Kidney (tissue), 14 donors: ENCODE data around the gene CDH13. TPM values are rescaled to one million over a fixed set of nuclear protein-coding genes. Genes with fewer than 3 reads are reported as not detected.

Experiments
- DNase-seq, 5 donors: peaks; one replicate each; pipeline ENCODE4 v3.0.0-alpha.2; 2013 to 2020
- FAIRE-seq: peaks from 2 replicates; lab custom pipeline; 2012; peaks lifted over from hg19 to GRCh38; lab: Jason Lieb, UNC
- H3K27ac ChIP-seq, 2 donors: one replicate each; pipeline ENCODE4 v1.7.0; 2013; ENCODE audit warnings: low read depth in 2 of 2, low read length in 2 of 2, inconsistent platforms in 1 of 2
- H3K27me3 ChIP-seq: one replicate; pipeline ENCODE4 v1.7.1; 2013; ENCODE audit warnings: low read length, inconsistent platforms; ENCODE audit not compliant: control insufficient read depth, insufficient read depth
- H3K36me3 ChIP-seq, 3 donors: one replicate each; pipeline versions ENCODE4 v1.7.0 to v1.7.1; 2013; ENCODE audit warnings: low read length in 3 of 3, control low read depth in 1 of 3, inconsistent platforms in 1 of 3; ENCODE audit not compliant: insufficient read depth in 3 of 3, control insufficient read depth in 2 of 3
- H3K4me1 ChIP-seq, 3 donors: one replicate each; pipeline versions ENCODE4 v1.7.0 to v1.7.1; 2013; ENCODE audit warnings: low read length in 3 of 3, inconsistent platforms in 1 of 3, low read depth in 1 of 3; ENCODE audit not compliant: control insufficient read depth in 2 of 3, insufficient read depth in 2 of 3
- H3K4me3 ChIP-seq, 3 donors: one replicate each; pipeline versions ENCODE4 v1.7.0 to v1.8.1; 2013; ENCODE audit warnings: low read length in 3 of 3, control low read depth in 1 of 3, inconsistent platforms in 1 of 3
- H3K9ac ChIP-seq, 3 donors: one replicate each; pipeline versions ENCODE4 v1.7.0 to v1.7.1; 2013; ENCODE audit warnings: low read length in 3 of 3, control low read depth in 1 of 3, inconsistent platforms in 1 of 3
- H3K9me3 ChIP-seq, 3 donors: one replicate each; pipeline versions ENCODE4 v1.7.0 to v1.7.1; 2013; ENCODE audit warnings: low read length in 3 of 3, control low read depth in 1 of 3, inconsistent platforms in 1 of 3; ENCODE audit not compliant: control insufficient read depth in 2 of 3, insufficient read depth in 1 of 3
- intact Hi-C: fragments of 100-400 bp; cut with DNase I; formaldehyde crosslinking; loops from one replicate; pipeline ENCODE4 v1.11.1; 2022
- polyA plus RNA-seq: library from polyadenylated mRNA; stranded (reverse); fragments of 350-450 nt; fragmentation: Illumina TruSeq; extraction: RNeasy Lipid Tissue Mini Kit (QIAGEN cat#74804); gene quantifications from one replicate; pipeline ENCODE4 v1.2.3, GENCODE V29; 2014; ENCODE audit warnings: low read depth, low replicate concordance; ENCODE audit not compliant: insufficient read depth
- total RNA-seq: library from RNA; stranded (reverse); fragmentation: NEBNext Ultra II Directional; extraction: Animal tissue kit (Norgen Biotek cat#: 25700); gene quantifications from one replicate; pipeline ENCODE4 v1.2.1, GENCODE V29; 2021
- TF ChIP-seq, protein P1 (sequence below): IDR thresholded peaks from 3 replicates; pipeline ENCODE4 v1.5.1; 2012; ENCODE audit warnings: mild to moderate bottlenecking, moderate library complexity, borderline replicate concordance; ENCODE audit not compliant: insufficient read depth; ENCODE audit errors: extremely low read depth
- donor health status: control.
- donor health status: control.
- donor health status: control.
- donor health status: control.
- donor health status: control.
- donor health status: DM: yes; HTN: yes; CAD: no.
- donor health status: Normal renal cell carcinoma (clear cell type).

The CDH13 gene
- total and polyA plus RNA-seq, 2 donors from 2014 or later = 4.8 to 13.8 TPM

DNA sequence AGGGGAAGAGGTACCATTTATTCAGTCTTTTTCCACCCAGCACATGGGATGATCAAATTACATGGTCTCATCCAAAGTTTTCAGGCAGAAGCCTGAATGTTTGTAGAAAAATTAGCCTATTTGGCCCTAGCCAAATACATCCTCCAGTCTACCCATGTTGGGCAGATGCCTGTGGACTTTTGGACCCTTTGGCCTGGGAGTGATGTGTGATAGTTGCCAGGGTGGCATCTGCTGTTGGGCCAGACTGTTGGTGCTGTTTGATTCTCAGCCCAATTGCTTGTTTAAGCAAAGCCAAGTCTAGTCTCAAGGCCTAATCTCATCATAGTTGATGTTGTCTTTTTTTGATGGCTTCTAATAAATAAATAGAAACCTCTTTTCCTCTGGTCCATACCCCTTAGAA is 419.0 kb downstream of the CDH13 start:
- H3K4me1 ChIP-seq = no peaks in the 10 kb centered on the region
- no peak overlapping the region for H3K4me3 ChIP-seq
- TF ChIP-seq, protein P1, sequence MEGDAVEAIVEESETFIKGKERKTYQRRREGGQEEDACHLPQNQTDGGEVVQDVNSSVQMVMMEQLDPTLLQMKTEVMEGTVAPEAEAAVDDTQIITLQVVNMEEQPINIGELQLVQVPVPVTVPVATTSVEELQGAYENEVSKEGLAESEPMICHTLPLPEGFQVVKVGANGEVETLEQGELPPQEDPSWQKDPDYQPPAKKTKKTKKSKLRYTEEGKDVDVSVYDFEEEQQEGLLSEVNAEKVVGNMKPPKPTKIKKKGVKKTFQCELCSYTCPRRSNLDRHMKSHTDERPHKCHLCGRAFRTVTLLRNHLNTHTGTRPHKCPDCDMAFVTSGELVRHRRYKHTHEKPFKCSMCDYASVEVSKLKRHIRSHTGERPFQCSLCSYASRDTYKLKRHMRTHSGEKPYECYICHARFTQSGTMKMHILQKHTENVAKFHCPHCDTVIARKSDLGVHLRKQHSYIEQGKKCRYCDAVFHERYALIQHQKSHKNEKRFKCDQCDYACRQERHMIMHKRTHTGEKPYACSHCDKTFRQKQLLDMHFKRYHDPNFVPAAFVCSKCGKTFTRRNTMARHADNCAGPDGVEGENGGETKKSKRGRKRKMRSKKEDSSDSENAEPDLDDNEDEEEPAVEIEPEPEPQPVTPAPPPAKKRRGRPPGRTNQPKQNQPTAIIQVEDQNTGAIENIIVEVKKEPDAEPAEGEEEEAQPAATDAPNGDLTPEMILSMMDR = no peak
- H3K9me3 ChIP-seq = no peaks in the 10 kb centered on the region
- no peak overlapping the region for H3K9ac ChIP-seq
- H3K27ac ChIP-seq = no peak overlapping the region
- H3K27me3 ChIP-seq = no peaks in the 10 kb centered on the region
- no peak for DNase-seq
- no peaks in the 10 kb centered on the region for H3K36me3 ChIP-seq
- FAIRE-seq = no peak
- intact Hi-C loops = no loop called here

DNA sequence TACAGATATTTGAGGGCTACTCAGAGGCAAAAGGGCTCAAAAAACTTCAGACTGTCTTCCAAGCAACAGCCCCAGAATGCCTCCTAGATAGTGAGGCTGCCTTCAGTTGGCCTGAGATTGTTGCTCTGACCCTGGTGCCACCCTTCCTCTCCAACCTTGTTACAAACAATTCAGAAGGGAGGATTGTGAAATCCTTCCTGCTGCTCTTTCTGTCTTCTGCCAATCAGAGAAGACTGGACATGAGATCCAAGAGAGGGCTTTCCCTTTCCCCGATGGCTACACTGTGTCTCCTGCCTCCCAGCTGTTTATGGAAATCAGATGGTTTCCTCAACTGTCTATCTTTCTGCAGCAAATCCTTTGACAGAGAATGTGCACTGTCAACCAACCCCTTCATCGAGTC is 419.9 kb downstream of the CDH13 start:
- Histone ChIP-seq H3K4me1 (no peaks in the 10 kb centered on the region), H3K4me3 (no peak overlapping the region), H3K9me3 (no peaks in the 10 kb centered on the region), H3K9ac (no peak overlapping the region), H3K27me3 (no peaks in the 10 kb centered on the region), H3K27ac (no peak overlapping the region), H3K36me3 (no peaks in the 10 kb centered on the region)
- FAIRE-seq (no peak), DNase-seq (no peak)
- TF ChIP-seq, protein P1 = no peak
- intact Hi-C loops = no loop called here

DNA sequence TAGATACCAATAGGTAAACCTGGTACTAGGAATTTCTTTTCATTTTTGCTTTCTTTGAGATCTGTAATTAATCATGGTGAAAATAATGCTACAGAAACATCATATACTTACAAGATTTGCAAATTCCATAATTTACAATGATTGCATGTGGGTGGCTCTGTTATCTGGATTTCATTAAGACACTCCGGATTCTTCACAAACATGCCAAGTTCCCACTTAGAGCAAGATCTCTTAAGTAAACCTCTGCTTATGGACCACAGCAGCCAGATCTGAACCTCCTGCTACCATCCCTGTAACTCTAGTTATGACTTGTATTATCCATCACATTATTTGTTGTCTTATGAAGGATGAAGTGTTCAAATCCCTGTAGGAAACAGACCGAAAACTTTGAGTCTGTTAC is 424.7 kb downstream of the CDH13 start:
- no peaks in the 10 kb centered on the region for H3K9me3 ChIP-seq
- no peaks in the 10 kb centered on the region for H3K36me3 ChIP-seq
- H3K4me3 ChIP-seq = no peak overlapping the region
- intact Hi-C loops = no loop called here
- no peaks in the 10 kb centered on the region for H3K4me1 ChIP-seq
- H3K27ac ChIP-seq = no peak overlapping the region
- no peak for FAIRE-seq
- H3K9ac ChIP-seq = no peak overlapping the region
- no peaks in the 10 kb centered on the region for H3K27me3 ChIP-seq
- no peak for DNase-seq
- TF ChIP-seq, protein P1 = no peak

DNA sequence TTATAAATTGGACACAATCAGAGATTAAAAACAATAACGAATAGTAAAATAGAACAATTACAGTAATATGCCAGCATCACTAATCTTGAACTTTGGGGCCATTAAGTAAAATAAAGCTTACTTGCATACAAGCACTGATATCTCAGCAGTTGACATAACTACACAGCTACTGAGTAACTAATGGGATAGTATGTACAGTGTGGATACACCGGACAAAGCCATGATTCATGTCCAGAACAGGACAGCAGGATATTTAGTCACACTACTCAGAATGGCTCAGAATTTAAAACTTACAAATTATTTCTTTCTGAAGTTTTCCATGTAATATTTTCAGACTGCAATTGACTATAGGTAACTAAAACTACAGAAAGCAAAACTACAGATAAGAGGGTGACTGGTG is 427.5 kb downstream of the CDH13 start:
- H3K9me3 ChIP-seq = no peaks in the 10 kb centered on the region
- DNase-seq (no peak), FAIRE-seq (no peak)
- H3K27ac ChIP-seq = no peak overlapping the region
- H3K4me1 ChIP-seq = no peaks in the 10 kb centered on the region
- TF ChIP-seq, protein P1 = no peak
- H3K36me3 ChIP-seq = no peaks in the 10 kb centered on the region
- no peaks in the 10 kb centered on the region for H3K27me3 ChIP-seq
- no peak overlapping the region for H3K9ac ChIP-seq
- intact Hi-C loops = no loop called here
- H3K4me3 ChIP-seq = no peak overlapping the region
